HepG2 (cell line): ENCODE results near the gene AGAP1.

Experiments used
- CTCF ChIP-seq: sonication (generic); formaldehyde crosslinking; IDR thresholded peaks from 2 replicates; pipeline ENCODE4 v1.5.0; 2020; ENCODE audit warnings: mild to moderate bottlenecking, missing genetic modification reagents, moderate library complexity
- FOXO4 ChIP-seq: sonication (generic); formaldehyde crosslinking; conservative IDR thresholded peaks from 2 replicates; pipeline ENCODE4 v1.8.1; 2023; ENCODE audit warnings: missing genetic modification reagents
- HDAC1 ChIP-seq: sonication (generic); formaldehyde crosslinking; IDR thresholded peaks from 2 replicates; pipeline ENCODE4 v1.5.1; 2020; ENCODE audit warnings: mild to moderate bottlenecking, missing genetic modification reagents
- HNRNPH1 ChIP-seq: fragments of 200-400 bp; formaldehyde crosslinking; optimal IDR thresholded peaks from 2 replicates; pipeline ENCODE3; 2017; ENCODE audit warnings: mild to moderate bottlenecking, low read depth, low read length
- POLR2A ChIP-seq, 2 experiments: IDR thresholded peaks; 2 replicates each; pipeline ENCODE4 v1.6.1; 2011; ENCODE audit warnings: low read depth in 2 of 2, low read length in 2 of 2, mild to moderate bottlenecking in 1 of 2, moderate library complexity in 1 of 2; ENCODE audit not compliant: insufficient read depth in 1 of 2
- SUZ12 ChIP-seq: fragments of 150-350 bp; IDR thresholded peaks from 2 replicates; pipeline ENCODE4 v1.6.1; 2014; ENCODE audit warnings: low read depth, low read length
- TARDBP ChIP-seq: sonication (generic); formaldehyde crosslinking; IDR thresholded peaks from 2 replicates; pipeline ENCODE4 v1.8.0; 2022; ENCODE audit warnings: mild to moderate bottlenecking, missing genetic modification reagents
- TIGD3 ChIP-seq: sonication (generic); formaldehyde crosslinking; IDR thresholded peaks from 2 replicates; pipeline ENCODE4 v1.5.1; 2020; ENCODE audit warnings: mild to moderate bottlenecking, missing genetic modification reagents, borderline replicate concordance
- ZNF3 ChIP-seq: IDR thresholded peaks from 2 replicates; pipeline ENCODE4 v1.7.0; 2017; ENCODE audit warnings: inconsistent platforms
- ZNF614 ChIP-seq: IDR thresholded peaks from 2 replicates; pipeline ENCODE4 v1.6.1; 2018; ENCODE audit warnings: missing biosample characterization, missing genetic modification reagents, inconsistent platforms, borderline replicate concordance

- TF ChIP-seq TARDBP (CRISPR knock-in tag) = no peak
- no peak for TF ChIP-seq POLR2A (IDR thresholded peaks at IDR 0.05; ENCODE audit: insufficient read depth in 1 of 2, low read depth in 2 of 2, low read length in 2 of 2)
- no peak for TF ChIP-seq ZNF614 (CRISPR knock-in tag)
- TF ChIP-seq HDAC1 (CRISPR knock-in tag) = no peak
- no peak for TF ChIP-seq ZNF3 (CRISPR knock-in tag)
- no peak for TF ChIP-seq HNRNPH1
- TF ChIP-seq CTCF (CRISPR knock-in tag) = no peak
- TF ChIP-seq TIGD3 (CRISPR knock-in tag) = no peak
- no peak for TF ChIP-seq FOXO4 (CRISPR knock-in tag)
- no peak for TF ChIP-seq SUZ12
Measured at GRCh38 chr2:235850771-235851551, 357.1 kb downstream of the AGAP1 start.
